ENCODE data around the gene RHBDF2. TPM values are rescaled to one million over a fixed set of nuclear protein-coding genes. Genes with fewer than 3 reads are reported as not detected.
A peak's percentile ranks its signal among the peaks of the same experiment; 100 is the strongest.

The RHBDF2 gene
- total RNA-seq, 1 donor from 2014 or later: 30.7 TPM

GRCh38 chr17:76444518-76445311 is 56.5 kb downstream of the RHBDF2 start:
- peaks cover 66% of the 10 kb centered on the region for H3K4me1 Mint-ChIP-seq (ENCODE audit: low read depth, unreplicated experiment)
- Histone ChIP-seq H3K27me3 (ENCODE audit: insufficient read depth, low read length) (no peaks in the 10 kb centered on the region), H4K20me1 (ENCODE audit: insufficient read depth, low read length) (peaks cover 94% of the 10 kb centered on the region), H3K9me3 (ENCODE audit: insufficient read depth, low read depth, low read length) (no peaks in the 10 kb centered on the region), H3K4me3 (ENCODE audit: insufficient read depth, low read depth, low read length) (no peak overlapping the region), H3K27ac (ENCODE audit: low read depth, low read length) (peak overlapping the region; percentile 60), H2AFZ (ENCODE audit: low read depth, low read length) (no peak overlapping the region), H3K79me2 (ENCODE audit: insufficient read depth, low read length) (peaks cover 97% of the 10 kb centered on the region), H3K4me1 (ENCODE audit: insufficient read depth, low read length) (peaks cover 49% of the 10 kb centered on the region), H3K4me2 (ENCODE audit: low read length) (peak overlapping the region; percentile 78), H3K36me3 (ENCODE audit: insufficient read depth, low read length) (no peaks in the 10 kb centered on the region), H3K9ac (ENCODE audit: low read length) (peak overlapping the region; percentile 49)
- TF ChIP-seq EZH2 (IDR thresholded peaks at IDR 0.05; ENCODE audit: insufficient read depth, low read length) (no peak), CTCF (IDR thresholded peaks at IDR 0.05; ENCODE audit: insufficient read depth, low read depth, low read length) (no peak)
- peak overlapping the region; percentile 67 for H3K4me3 Mint-ChIP-seq (ENCODE audit: unreplicated experiment)
- no peaks in the 10 kb centered on the region for H3K27me3 Mint-ChIP-seq (ENCODE audit: low read depth, unreplicated experiment)
- H3K36me3 Mint-ChIP-seq (ENCODE audit: low read depth, unreplicated experiment): no peaks in the 10 kb centered on the region
- peak overlapping the region; percentile 81 for H3K27ac Mint-ChIP-seq (ENCODE audit: unreplicated experiment)
- peak; percentile 30 for DNase-seq (ENCODE audit: low read depth)
- FAIRE-seq: no peak
- no peaks in the 10 kb centered on the region for H3K9me3 Mint-ChIP-seq (ENCODE audit: unreplicated experiment)

- Histone ChIP-seq H3K27me3 (ENCODE audit: insufficient read depth, low read length) (no peaks in the 10 kb centered on the region), H3K27ac (ENCODE audit: low read depth, low read length) (no peak overlapping the region), H4K20me1 (ENCODE audit: insufficient read depth, low read length) (peaks cover 96% of the 10 kb centered on the region), H3K36me3 (ENCODE audit: insufficient read depth, low read length) (no peaks in the 10 kb centered on the region), H3K4me3 (ENCODE audit: insufficient read depth, low read depth, low read length) (no peak overlapping the region), H3K4me2 (ENCODE audit: low read length) (no peak overlapping the region), H3K9me3 (ENCODE audit: insufficient read depth, low read depth, low read length) (no peaks in the 10 kb centered on the region), H2AFZ (ENCODE audit: low read depth, low read length) (no peak overlapping the region), H3K4me1 (ENCODE audit: insufficient read depth, low read length) (peaks cover 39% of the 10 kb centered on the region), H3K9ac (ENCODE audit: low read length) (no peak overlapping the region), H3K79me2 (ENCODE audit: insufficient read depth, low read length) (peaks cover 97% of the 10 kb centered on the region)
- no peaks in the 10 kb centered on the region for H3K27me3 Mint-ChIP-seq (ENCODE audit: low read depth, unreplicated experiment)
- no peak for TF ChIP-seq EZH2 (IDR thresholded peaks at IDR 0.05; ENCODE audit: insufficient read depth, low read length)
- TF ChIP-seq CTCF (IDR thresholded peaks at IDR 0.05; ENCODE audit: insufficient read depth, low read depth, low read length): no peak
- DNase-seq (ENCODE audit: low read depth) (no peak), FAIRE-seq (no peak)
- no peaks in the 10 kb centered on the region for H3K9me3 Mint-ChIP-seq (ENCODE audit: unreplicated experiment)
- H3K36me3 Mint-ChIP-seq (ENCODE audit: low read depth, unreplicated experiment): peaks cover 2% of the 10 kb centered on the region
- no peak overlapping the region for H3K27ac Mint-ChIP-seq (ENCODE audit: unreplicated experiment)
- peaks cover 60% of the 10 kb centered on the region for H3K4me1 Mint-ChIP-seq (ENCODE audit: low read depth, unreplicated experiment)
- no peak overlapping the region for H3K4me3 Mint-ChIP-seq (ENCODE audit: unreplicated experiment)
Measured at GRCh38 chr17:76442341-76443338, 58.6 kb downstream of the RHBDF2 start.
